ENCODE measurements around the gene ZNF428.

GRCh38 chr19:43575156-43575950 is 44.1 kb downstream of the ZNF428 start, which contains the start of the genes PINLYP and XRCC1:
- TF ChIP-seq CTCF (conservative IDR thresholded peaks at IDR 0.05; ENCODE audit: low read depth, low read length) (no peak), EZH2 (IDR thresholded peaks at IDR 0.05; ENCODE audit: low read length, unreplicated experiment) (no peak)
